Effector memory CD8-positive, alpha-beta T cell (primary cell): ENCODE results near the gene NKX2-8.
"Not testable (repeated sequence)": the region's sequence is repeated elsewhere in the genome, so short reads cannot be mapped to it uniquely, and the experiment has no call there.

Source experiments
- ATAC-seq: fragments of 150-1000 bp; cut with Tn5 transposase; replicated peaks from 2 replicates; pipeline ENCODE4 v1.10.0; 2021; ENCODE audit warnings: mild to moderate bottlenecking, moderate library complexity
- DNase-seq, 3 experiments: peaks; one replicate each; pipeline ENCODE4 v3.0.0; 2021
- H3K27ac Mint-ChIP-seq, 2 donors: one replicate each; pipeline ENCODE4 v1.8.0; 2022; ENCODE audit warnings: mild to moderate bottlenecking in 2 of 2, mixed read lengths in 2 of 2, moderate library complexity in 2 of 2
- H3K27me3 Mint-ChIP-seq, 2 donors: one replicate each; pipeline ENCODE4 v1.8.0; 2022; ENCODE audit warnings: mixed read lengths in 2 of 2
- H3K36me3 Mint-ChIP-seq: one replicate; pipeline ENCODE4 v1.8.0; 2022; ENCODE audit warnings: mild to moderate bottlenecking, moderate library complexity, mixed read lengths; ENCODE audit not compliant: insufficient read depth
- H3K4me1 Mint-ChIP-seq, 2 donors: one replicate each; pipeline ENCODE4 v1.8.0; 2022; ENCODE audit warnings: low read depth in 2 of 2, mixed read lengths in 2 of 2
- H3K4me3 Mint-ChIP-seq, 2 donors: one replicate each; pipeline ENCODE4 v1.8.0; 2022; ENCODE audit warnings: mild to moderate bottlenecking in 2 of 2, mixed read lengths in 2 of 2, moderate library complexity in 2 of 2
- H3K9me3 Mint-ChIP-seq, 2 donors: one replicate each; pipeline ENCODE4 v1.8.0; 2022; ENCODE audit warnings: mixed read lengths in 2 of 2

The NKX2-8 gene

DNA sequence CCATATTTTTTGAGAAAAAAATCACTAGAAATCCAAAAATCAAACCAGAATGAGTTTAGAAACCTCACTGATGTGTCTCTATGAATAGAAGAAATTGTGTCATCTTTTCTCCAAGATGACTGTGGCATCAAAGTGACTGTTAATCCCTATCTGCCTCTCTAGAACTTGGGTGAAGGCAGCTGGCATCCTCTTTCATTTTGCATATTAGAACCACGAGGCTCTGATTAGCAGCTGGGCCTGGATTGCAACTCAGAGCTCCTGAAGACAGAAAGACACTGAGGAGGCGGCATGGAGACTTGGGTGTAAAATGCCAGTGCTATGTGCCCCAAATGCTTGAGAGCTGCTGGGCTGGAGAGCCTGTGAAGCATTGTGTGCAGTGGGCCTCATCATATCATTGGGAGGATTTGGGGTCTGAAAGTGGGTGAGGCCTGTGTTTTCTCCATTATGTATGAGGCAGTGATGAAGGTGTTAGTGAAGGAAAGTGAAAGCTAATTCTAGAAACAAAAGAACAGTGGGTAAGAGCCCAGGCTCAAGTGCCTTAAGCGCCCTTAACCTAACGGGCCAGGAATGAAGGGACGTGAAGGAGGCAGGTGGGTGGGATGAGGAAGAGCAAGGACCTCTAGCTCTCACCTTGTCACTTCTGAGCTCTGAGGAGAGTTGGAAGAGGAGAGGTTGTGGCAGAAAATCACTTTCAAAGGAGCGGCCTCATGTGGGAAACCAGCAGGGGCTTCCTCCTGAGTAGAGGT lies 26.2 kb downstream of the NKX2-8 start:
- ATAC-seq (no peak), DNase-seq (no peak)
- H3K27me3 Mint-ChIP-seq = peaks cover 12 to 17% of the 10 kb centered on the region in 2 donors
- no peak overlapping the region for H3K27ac Mint-ChIP-seq
- H3K9me3 Mint-ChIP-seq = peaks cover 0 to 2% of the 10 kb centered on the region in 2 donors
- no peak overlapping the region for H3K4me3 Mint-ChIP-seq
- peaks cover 0 to 6% of the 10 kb centered on the region in 2 donors for H3K4me1 Mint-ChIP-seq
- H3K36me3 Mint-ChIP-seq = no peaks in the 10 kb centered on the region

DNA sequence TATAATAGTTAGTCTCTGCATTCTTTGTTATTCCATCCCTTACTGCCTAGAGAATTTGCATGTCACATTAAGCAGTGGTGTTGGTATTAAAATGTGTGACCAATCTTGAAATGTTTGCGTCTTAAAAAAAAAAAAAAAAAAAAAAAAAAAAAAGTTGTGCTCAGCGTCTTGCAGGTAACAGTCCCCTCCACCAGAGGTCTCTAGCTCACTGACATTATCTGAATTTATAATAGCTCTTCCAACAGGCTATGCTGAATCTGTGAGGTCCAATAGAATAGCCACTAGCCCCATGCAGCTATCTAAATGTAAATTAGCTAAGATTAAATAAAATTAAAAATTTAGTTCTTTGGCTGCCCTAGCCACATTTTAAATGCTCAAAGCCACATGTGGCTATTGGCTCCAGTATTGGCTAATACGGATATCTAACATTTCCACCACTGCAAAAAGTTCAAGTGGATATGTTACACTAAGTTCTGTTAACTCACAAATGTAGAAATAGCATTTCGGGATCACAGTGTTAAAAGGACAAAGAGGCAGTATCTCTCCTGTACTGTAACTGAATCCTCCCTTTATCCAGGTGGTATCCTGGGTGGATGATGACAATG lies 28.7 kb downstream of the NKX2-8 start:
- H3K36me3 Mint-ChIP-seq = no peaks in the 10 kb centered on the region
- no peak overlapping the region for H3K27ac Mint-ChIP-seq
- no peak for DNase-seq
- no peak for ATAC-seq
- no peak overlapping the region for H3K4me3 Mint-ChIP-seq
- peaks cover 0 to 6% of the 10 kb centered on the region in 2 donors for H3K4me1 Mint-ChIP-seq
- H3K9me3 Mint-ChIP-seq = no peaks in the 10 kb centered on the region
- no peaks in the 10 kb centered on the region for H3K27me3 Mint-ChIP-seq

DNA sequence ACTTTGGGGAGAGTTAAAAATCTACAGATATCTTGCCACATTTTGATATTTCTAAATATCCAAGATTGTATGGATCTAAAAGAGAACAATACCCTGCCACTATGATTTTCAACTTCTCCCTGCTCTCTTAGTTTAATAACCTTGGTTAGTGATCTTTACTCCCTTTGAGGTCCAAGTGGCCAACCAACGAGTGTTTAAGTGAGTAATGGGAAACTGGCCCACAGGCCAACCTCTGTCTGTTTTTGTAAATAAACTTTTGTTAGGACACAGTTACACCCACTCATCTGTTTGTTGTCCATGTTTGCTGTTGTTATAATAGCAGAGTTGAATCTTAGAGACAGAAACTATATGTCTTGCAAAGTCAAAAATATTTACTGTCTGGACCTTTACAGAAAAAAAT lies 31.5 kb downstream of the NKX2-8 start:
- peaks cover 0 to under 1% of the 10 kb centered on the region in 2 donors for H3K4me1 Mint-ChIP-seq
- H3K9me3 Mint-ChIP-seq = no peaks in the 10 kb centered on the region
- H3K36me3 Mint-ChIP-seq = no peaks in the 10 kb centered on the region
- ATAC-seq (no peak), DNase-seq (no peak)
- no peaks in the 10 kb centered on the region for H3K27me3 Mint-ChIP-seq
- H3K27ac Mint-ChIP-seq = no peak overlapping the region
- no peak overlapping the region for H3K4me3 Mint-ChIP-seq

DNA sequence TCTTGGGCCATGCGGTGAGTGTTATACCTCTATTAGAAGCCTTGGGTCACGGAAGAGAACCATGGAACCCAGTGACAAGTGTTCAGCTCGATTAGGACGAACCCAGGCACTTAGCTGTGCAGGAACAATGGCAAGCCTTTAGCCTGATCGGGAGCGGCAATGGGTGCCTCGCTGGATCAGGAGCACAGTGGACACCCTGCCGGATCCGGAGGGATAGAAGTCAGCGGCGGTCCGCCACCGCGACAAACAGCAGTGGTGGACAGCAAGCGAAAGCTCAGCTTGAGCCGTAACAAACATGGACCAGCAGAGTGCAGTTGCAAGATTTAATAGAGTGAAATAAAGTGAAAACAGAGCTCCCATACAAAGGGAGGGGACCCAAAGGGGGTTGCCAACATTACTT lies 38.1 kb downstream of the NKX2-8 start:
- H3K27me3 Mint-ChIP-seq, H3K4me1 Mint-ChIP-seq, ATAC-seq, DNase-seq, H3K9me3 Mint-ChIP-seq, H3K36me3 Mint-ChIP-seq, H3K4me3 Mint-ChIP-seq, H3K27ac Mint-ChIP-seq: not testable (repeated sequence)

DNA sequence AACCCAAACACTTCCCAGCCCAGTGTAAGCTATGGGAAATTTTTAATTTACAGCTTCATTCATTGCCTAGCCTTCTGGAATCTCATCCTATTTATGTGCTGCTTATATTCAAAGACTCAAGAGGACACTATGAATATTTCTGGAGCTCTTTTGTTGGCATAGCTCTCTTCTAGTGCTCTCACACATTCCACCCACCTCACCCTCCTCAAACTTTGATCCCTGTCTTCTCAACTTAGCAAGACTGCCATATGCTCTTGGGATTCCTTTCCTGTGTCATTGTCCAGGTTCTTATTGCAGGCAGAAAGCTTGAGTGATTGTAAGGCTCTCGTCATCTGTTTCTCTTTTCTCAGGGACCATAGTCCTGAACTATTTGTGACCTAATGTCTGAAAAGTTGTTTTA lies 44.4 kb downstream of the NKX2-8 start:
- Mint-ChIP-seq H3K9me3 (peaks cover 4 to 12% of the 10 kb centered on the region in 2 donors), H3K36me3 (no peaks in the 10 kb centered on the region), H3K27ac (no peak overlapping the region), H3K27me3 (peaks cover 0 to 23% of the 10 kb centered on the region in 2 donors), H3K4me1 (no peaks in the 10 kb centered on the region), H3K4me3 (no peak overlapping the region)
- ATAC-seq (no peak), DNase-seq (no peak)
